HL-60 (cell line): ENCODE measurements around the gene ENTPD6.

ENCODE experiments used
- DNase-seq, 2 experiments: peaks; one replicate each; pipeline ENCODE4 v3.0.0-alpha.2; 2010 to 2020; ENCODE audit warnings: low read depth in 1 of 2, low spot score in 1 of 2
- H3K27ac ChIP-seq: fragments of 250-450 bp; sonication (Bioruptor Pico); replicated peaks from 2 replicates; pipeline ENCODE4 v1.5.1; 2020; ENCODE audit warnings: mild to moderate bottlenecking, moderate library complexity
- H3K27me3 ChIP-seq: fragments of 250-450 bp; sonication (Bioruptor Pico); 2 replicates; pipeline ENCODE4 v1.5.1; 2021; ENCODE audit warnings: mild to moderate bottlenecking, moderate library complexity; ENCODE audit not compliant: insufficient read depth, poor library complexity, severe bottlenecking
- H3K4me3 ChIP-seq: replicated peaks from 2 replicates; pipeline ENCODE4 v1.5.1; 2011; ENCODE audit warnings: mild to moderate bottlenecking, control low read depth, low read length; ENCODE audit not compliant: insufficient read depth
- CTCF ChIP-seq: IDR thresholded peaks from one replicate; pipeline ENCODE4 v1.5.1; 2011; ENCODE audit warnings: low read length, control low read depth, inconsistent platforms; ENCODE audit not compliant: insufficient read depth
- GABPA ChIP-seq: IDR thresholded peaks from 2 replicates; pipeline ENCODE4 v1.6.1; 2012; ENCODE audit warnings: low read depth
- POLR2AphosphoS5 ChIP-seq: IDR thresholded peaks from 2 replicates; pipeline ENCODE4 v1.6.1; 2012; ENCODE audit warnings: low read depth
- REST ChIP-seq: IDR thresholded peaks from 2 replicates; pipeline ENCODE4 v1.6.1; 2012; ENCODE audit warnings: low read depth; ENCODE audit not compliant: insufficient replicate concordance
- SPI1 ChIP-seq: IDR thresholded peaks from 2 replicates; pipeline ENCODE4 v1.6.1; 2012; ENCODE audit warnings: low read depth, mild to moderate bottlenecking, borderline replicate concordance
- long read RNA-seq: library from polyadenylated mRNA; unstranded; transcript quantifications from one replicate; pipeline ENCODE4 v2.0.0, GENCODE V29; 2020

ENTPD6 gene
- long read RNA-seq, transcript ENTPD6-209 (14 exons, 2,654 nt) = minor isoform, 13 of 443 reads
- long read RNA-seq, transcript ENTPD6-201 (14 exons, 2,708 nt) = minor isoform, 15 of 443 reads
- long read RNA-seq, transcript ENTPD6-202 (15 exons, 2,766 nt) = minor isoform, 11 of 443 reads
- long read RNA-seq, transcript ENTPD6-203 (15 exons, 2,750 nt) = major isoform, 20 of 443 reads
- long read RNA-seq, partial matches to known transcripts = 12 of 443 reads
- long read RNA-seq, other reads (novel, unspliced or antisense) = 369 of 443 reads

- TF ChIP-seq POLR2AphosphoS5 (peak; percentile 71), SPI1 (no peak)
- DNase-seq = peak; percentile 69 to 84
- peak within 1 kb of the TSS; percentile 93 for H3K4me3 ChIP-seq
- peak within 1 kb of the TSS; percentile 70 for H3K27ac ChIP-seq
- no peaks in the 10 kb centered on the region for H3K27me3 ChIP-seq
These were observed at the start of gene ENTPD6 for GRCh38 chr20:25195014-25195961. Gene ENTPD6, plus strand, starts transcription at chr20:25195712. Its CDS starts 10,825 bp downstream, at chr20:25206537.

- Histone ChIP-seq H3K27ac (no peak overlapping the region), H3K27me3 (peaks cover 15% of the 10 kb centered on the region), H3K4me3 (no peak overlapping the region)
- no peak for TF ChIP-seq CTCF
- no peak for TF ChIP-seq SPI1
- TF ChIP-seq GABPA = no peak
- no peak for TF ChIP-seq POLR2AphosphoS5
- no peak for TF ChIP-seq REST
- DNase-seq = no peak
These were observed 48.5 kb upstream of the ENTPD6 start for GRCh38 chr20:25146976-25147375.

GRCh38 chr20:25147716-25148115 is 47.8 kb upstream of the ENTPD6 start:
- TF ChIP-seq CTCF (no peak), REST (no peak), POLR2AphosphoS5 (no peak)
- Histone ChIP-seq H3K27ac (no peak overlapping the region), H3K27me3 (peaks cover 15% of the 10 kb centered on the region), H3K4me3 (no peak overlapping the region)
- DNase-seq = no peak

- no peak for TF ChIP-seq POLR2AphosphoS5
- no peak overlapping the region for H3K4me3 ChIP-seq
- peaks cover 15% of the 10 kb centered on the region for H3K27me3 ChIP-seq
- no peak overlapping the region for H3K27ac ChIP-seq
- no peak for DNase-seq
These were observed 47.1 kb upstream of the ENTPD6 start for GRCh38 chr20:25148181-25148981.
